Progenitor cell of endocrine pancreas (in vitro differentiated cells): Measurements from ENCODE around the gene NRSN1. TPM values are rescaled to one million over a fixed set of nuclear protein-coding genes. Genes with fewer than 3 reads are reported as not detected.

Experiments used
- DNase-seq: peaks from one replicate; pipeline ENCODE4 v3.0.0; 2021; ENCODE audit warnings: low spot score; ENCODE audit not compliant: unreplicated experiment
- H3K27ac Mint-ChIP-seq: 2 replicates; pipeline ENCODE4 v1.8.0; 2021; ENCODE audit warnings: mild to moderate bottlenecking, moderate library complexity, mixed read lengths
- H3K27me3 Mint-ChIP-seq: 2 replicates; pipeline ENCODE4 v1.8.0; 2021; ENCODE audit warnings: mixed read lengths
- H3K36me3 Mint-ChIP-seq: 2 replicates; pipeline ENCODE4 v1.8.0; 2022; ENCODE audit warnings: mixed read lengths; ENCODE audit not compliant: insufficient read depth
- H3K4me1 Mint-ChIP-seq: 2 replicates; pipeline ENCODE4 v1.8.0; 2021; ENCODE audit warnings: low read depth, mixed read lengths
- H3K4me3 Mint-ChIP-seq: 2 replicates; pipeline ENCODE4 v1.8.0; 2021; ENCODE audit warnings: low read depth, mild to moderate bottlenecking, moderate library complexity, mixed read lengths
- H3K9me3 Mint-ChIP-seq: 2 replicates; pipeline ENCODE4 v1.8.0; 2021; ENCODE audit warnings: low read depth, mixed read lengths
- total RNA-seq: library from RNA; stranded (reverse); gene quantifications from 2 replicates; pipeline ENCODE4 v1.2.1, GENCODE V29; 2021
- TF ChIP-seq, protein P1 (sequence below): fragments of 200-600 bp; sonication (generic); IDR thresholded peaks from one replicate; pipeline ENCODE4 v1.5.0; 2021; ENCODE audit warnings: antibody characterized with exemption, mild to moderate bottlenecking; ENCODE audit not compliant: unreplicated experiment

Gene NRSN1
- total RNA-seq, 1 donor from 2014 or later, result not detected

DNA sequence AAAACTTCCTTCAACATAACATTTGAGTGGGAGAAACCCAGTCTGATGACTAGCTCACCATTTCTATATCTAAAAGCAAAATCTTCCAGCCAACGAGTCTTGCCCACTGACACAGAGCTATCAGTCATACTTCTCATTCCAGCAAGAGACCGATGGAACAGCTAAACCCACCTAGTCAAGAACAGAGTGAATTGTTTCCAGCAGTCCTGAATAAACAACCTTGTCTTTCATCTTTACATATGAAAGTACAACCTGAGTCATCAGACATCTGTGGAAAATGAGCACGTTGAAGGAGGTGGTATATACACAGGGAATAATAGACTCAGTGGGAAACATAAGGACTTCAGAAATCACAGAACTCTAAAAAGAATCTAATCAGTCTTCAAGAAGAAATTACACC, 23.8 kb downstream of the NRSN1 start:
- H3K4me1 Mint-ChIP-seq, result peaks cover 3% of the 10 kb centered on the region
- H3K36me3 Mint-ChIP-seq, result no peaks in the 10 kb centered on the region
- DNase-seq, result no peak
- H3K4me3 Mint-ChIP-seq, result no peak overlapping the region
- TF ChIP-seq, protein P1, sequence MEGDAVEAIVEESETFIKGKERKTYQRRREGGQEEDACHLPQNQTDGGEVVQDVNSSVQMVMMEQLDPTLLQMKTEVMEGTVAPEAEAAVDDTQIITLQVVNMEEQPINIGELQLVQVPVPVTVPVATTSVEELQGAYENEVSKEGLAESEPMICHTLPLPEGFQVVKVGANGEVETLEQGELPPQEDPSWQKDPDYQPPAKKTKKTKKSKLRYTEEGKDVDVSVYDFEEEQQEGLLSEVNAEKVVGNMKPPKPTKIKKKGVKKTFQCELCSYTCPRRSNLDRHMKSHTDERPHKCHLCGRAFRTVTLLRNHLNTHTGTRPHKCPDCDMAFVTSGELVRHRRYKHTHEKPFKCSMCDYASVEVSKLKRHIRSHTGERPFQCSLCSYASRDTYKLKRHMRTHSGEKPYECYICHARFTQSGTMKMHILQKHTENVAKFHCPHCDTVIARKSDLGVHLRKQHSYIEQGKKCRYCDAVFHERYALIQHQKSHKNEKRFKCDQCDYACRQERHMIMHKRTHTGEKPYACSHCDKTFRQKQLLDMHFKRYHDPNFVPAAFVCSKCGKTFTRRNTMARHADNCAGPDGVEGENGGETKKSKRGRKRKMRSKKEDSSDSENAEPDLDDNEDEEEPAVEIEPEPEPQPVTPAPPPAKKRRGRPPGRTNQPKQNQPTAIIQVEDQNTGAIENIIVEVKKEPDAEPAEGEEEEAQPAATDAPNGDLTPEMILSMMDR, result no peak
- H3K27me3 Mint-ChIP-seq, result no peaks in the 10 kb centered on the region
- no peak overlapping the region for H3K27ac Mint-ChIP-seq
- no peaks in the 10 kb centered on the region for H3K9me3 Mint-ChIP-seq

DNA sequence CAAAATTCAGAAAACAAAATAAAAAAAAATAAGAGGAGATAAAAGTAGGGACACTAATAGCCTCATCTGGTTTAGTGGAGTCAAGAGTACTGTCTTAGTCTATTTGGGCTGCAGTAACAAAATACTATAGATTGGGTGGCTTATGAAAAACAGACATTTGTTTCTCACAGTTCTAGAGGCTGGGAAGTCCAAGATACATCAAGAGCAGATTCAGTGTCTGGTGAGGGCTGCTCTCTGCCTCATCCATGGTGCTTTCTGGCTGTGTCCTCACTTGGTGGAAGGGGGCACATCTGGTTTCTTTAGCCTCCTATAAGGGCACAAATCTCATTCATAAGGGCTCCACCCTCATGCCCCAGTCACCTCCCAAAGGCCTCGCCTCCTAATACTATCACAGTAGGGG, 26.0 kb downstream of the NRSN1 start:
- TF ChIP-seq, protein P1, result no peak
- Mint-ChIP-seq H3K27me3 (no peaks in the 10 kb centered on the region), H3K27ac (no peak overlapping the region), H3K4me3 (no peak overlapping the region), H3K9me3 (no peaks in the 10 kb centered on the region), H3K36me3 (no peaks in the 10 kb centered on the region), H3K4me1 (peaks cover 3% of the 10 kb centered on the region)
- no peak for DNase-seq

DNA sequence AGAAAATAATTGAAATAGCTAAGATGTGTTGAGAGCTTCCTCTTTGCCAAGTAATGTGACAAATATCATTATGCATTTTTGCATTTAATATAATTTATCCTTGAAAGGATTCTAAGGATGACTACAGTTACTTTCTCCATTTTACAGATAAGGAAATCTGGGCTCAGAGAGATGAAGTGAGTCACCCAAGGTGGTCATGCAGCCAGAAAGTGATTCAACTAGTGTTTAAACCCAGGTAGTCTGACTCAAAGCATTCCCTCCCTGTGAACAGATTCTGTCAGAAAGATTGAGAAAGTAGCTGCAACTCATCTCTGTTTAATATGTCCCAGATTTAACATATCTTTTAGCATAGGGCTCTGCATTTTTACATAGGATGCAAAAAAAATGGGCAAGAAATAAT, 28.1 kb downstream of the NRSN1 start:
- H3K9me3 Mint-ChIP-seq, result no peaks in the 10 kb centered on the region
- TF ChIP-seq, protein P1, result no peak
- H3K27ac Mint-ChIP-seq, result no peak overlapping the region
- H3K36me3 Mint-ChIP-seq, result no peaks in the 10 kb centered on the region
- H3K4me3 Mint-ChIP-seq, result no peak overlapping the region
- H3K4me1 Mint-ChIP-seq, result no peaks in the 10 kb centered on the region
- no peak for DNase-seq
- H3K27me3 Mint-ChIP-seq, result no peaks in the 10 kb centered on the region

DNA sequence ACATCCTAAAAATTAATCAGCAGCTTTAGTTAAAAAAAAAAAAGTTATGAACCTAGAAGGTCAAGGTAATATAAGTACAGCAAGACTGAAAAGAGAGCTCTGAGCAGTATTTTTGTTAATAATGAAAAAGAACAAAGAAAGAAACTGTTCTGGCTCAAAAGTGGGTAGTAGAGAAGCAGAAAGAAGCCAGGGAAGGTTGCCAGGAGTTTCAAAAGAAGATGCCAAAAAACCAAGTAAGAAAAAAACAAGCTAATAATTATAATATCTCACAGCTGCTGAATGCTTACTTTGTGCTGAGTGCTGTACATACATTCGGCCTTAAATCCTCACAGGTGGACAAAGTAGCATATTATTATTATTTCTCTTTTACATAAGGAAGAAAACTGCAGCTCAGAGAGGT, 31.9 kb downstream of the NRSN1 start:
- Mint-ChIP-seq H3K9me3 (no peaks in the 10 kb centered on the region), H3K27ac (peak overlapping the region; percentile 31), H3K4me3 (no peak overlapping the region), H3K4me1 (no peaks in the 10 kb centered on the region), H3K36me3 (no peaks in the 10 kb centered on the region), H3K27me3 (no peaks in the 10 kb centered on the region)
- no peak for DNase-seq
- TF ChIP-seq, protein P1, result no peak

DNA sequence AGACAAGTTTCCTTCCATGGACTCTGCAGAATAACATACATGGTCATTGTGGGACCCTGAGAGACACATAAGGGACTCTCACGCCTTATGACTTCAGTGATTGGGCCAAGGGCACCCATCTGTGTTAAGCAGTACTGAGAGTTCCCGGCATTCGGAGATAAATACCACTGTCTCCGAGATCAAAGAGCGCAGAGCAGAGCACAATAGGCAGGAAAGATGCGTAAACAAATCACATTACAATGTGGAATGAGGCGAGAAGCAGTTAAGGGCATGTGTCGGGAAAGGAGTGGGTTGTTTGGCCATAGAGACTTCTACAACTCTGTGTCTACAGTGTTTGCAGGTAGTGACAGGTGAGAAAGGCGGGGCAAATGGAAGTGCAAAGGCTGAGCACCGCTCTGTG, 57.6 kb downstream of the NRSN1 start:
- no peak for DNase-seq
- Mint-ChIP-seq H3K27ac (no peak overlapping the region), H3K36me3 (peaks cover 22% of the 10 kb centered on the region), H3K27me3 (no peaks in the 10 kb centered on the region), H3K9me3 (peaks cover 16% of the 10 kb centered on the region), H3K4me1 (no peaks in the 10 kb centered on the region), H3K4me3 (no peak overlapping the region)
- TF ChIP-seq, protein P1, result no peak
